WTC11 (cell line): Measurements from ENCODE around the gene DPP9. TPM values are rescaled to one million over a fixed set of nuclear protein-coding genes. Genes with fewer than 3 reads are reported as not detected.

ENCODE experiments used
- ATAC-seq: fragments of 200-7000 bp; cut with Tn5 transposase; 2 replicates; pipeline ENCODE4 v1.10.0; 2021; ENCODE audit warnings: mild to moderate bottlenecking, moderate library complexity
- CTCF ChIA-PET: fragments of 300-600 bp; sonication (Branson Sonifier 250); formaldehyde crosslinking; loops from one replicate; lab custom pipeline; 2021; ENCODE audit warnings: antibody characterized with exemption; lab: Charles Lee
- POLR2A ChIA-PET: fragments of 350-600 bp; sonication (Branson Sonifier 250); formaldehyde crosslinking; loops from one replicate; lab custom pipeline; 2021; ENCODE audit warnings: antibody characterized with exemption; lab: Charles Lee
- DNase-seq: peaks from one replicate; pipeline ENCODE4 v3.0.0; 2021; ENCODE audit warnings: low spot score
- H3K27ac Mint-ChIP-seq: 2 replicates; pipeline ENCODE4 v1.8.0; 2021; ENCODE audit warnings: mixed read lengths
- H3K27me3 Mint-ChIP-seq: 2 replicates; pipeline ENCODE4 v1.8.0; 2021; ENCODE audit warnings: low read depth, mild to moderate bottlenecking, moderate library complexity, mixed read lengths
- H3K36me3 Mint-ChIP-seq: 2 replicates; pipeline ENCODE4 v1.8.0; 2021; ENCODE audit warnings: mixed read lengths
- H3K4me1 Mint-ChIP-seq: 2 replicates; pipeline ENCODE4 v1.8.0; 2022; ENCODE audit warnings: mixed read lengths
- H3K4me3 Mint-ChIP-seq: 2 replicates; pipeline ENCODE4 v1.8.0; 2021; ENCODE audit warnings: mild to moderate bottlenecking, moderate library complexity, mixed read lengths
- H3K9me3 Mint-ChIP-seq: 2 replicates; pipeline ENCODE4 v1.8.0; 2021; ENCODE audit warnings: mixed read lengths
- EMX1 ChIP-seq: fragments of 250-450 bp; sonication (Bioruptor Pico); IDR thresholded peaks from 2 replicates; pipeline ENCODE4 v1.8.0; 2021; ENCODE audit warnings: mild to moderate bottlenecking
- ETV6 ChIP-seq: sonication (generic); formaldehyde crosslinking; IDR thresholded peaks from 2 replicates; pipeline ENCODE4 v1.8.1; 2022; ENCODE audit warnings: mild to moderate bottlenecking, missing genetic modification reagents
- FOXP1 ChIP-seq: sonication (generic); formaldehyde crosslinking; IDR thresholded peaks from 2 replicates; pipeline ENCODE4 v1.8.0; 2022; ENCODE audit warnings: missing genetic modification reagents, mild to moderate bottlenecking, moderate library complexity, borderline replicate concordance
- GTF2I ChIP-seq: fragments of 250-450 bp; sonication (Bioruptor Pico); conservative IDR thresholded peaks from 2 replicates; pipeline ENCODE4 v1.4.0; 2021; ENCODE audit warnings: mild to moderate bottlenecking
- KAT7 ChIP-seq: sonication (generic); formaldehyde crosslinking; IDR thresholded peaks from 2 replicates; pipeline ENCODE4 v1.8.1; 2023; ENCODE audit warnings: missing genetic modification reagents, mild to moderate bottlenecking, borderline replicate concordance
- MXD4 ChIP-seq: fragments of 250-450 bp; sonication (Bioruptor Pico); IDR thresholded peaks from 2 replicates; pipeline ENCODE4 v1.8.0; 2021; ENCODE audit warnings: mild to moderate bottlenecking, moderate library complexity, borderline replicate concordance
- TCF7 ChIP-seq: sonication (generic); formaldehyde crosslinking; IDR thresholded peaks from 2 replicates; pipeline ENCODE4 v1.8.0; 2022; ENCODE audit warnings: mild to moderate bottlenecking, low read depth, missing genetic modification reagents, moderate library complexity
- TEAD1 ChIP-seq: sonication (generic); formaldehyde crosslinking; IDR thresholded peaks from 2 replicates; pipeline ENCODE4 v1.8.0; 2022; ENCODE audit warnings: mild to moderate bottlenecking, missing genetic modification reagents
- ZBTB21 ChIP-seq: sonication (generic); formaldehyde crosslinking; IDR thresholded peaks from 2 replicates; pipeline ENCODE4 v1.8.1; 2023; ENCODE audit warnings: mild to moderate bottlenecking, missing genetic modification reagents, borderline replicate concordance
- ZNF232 ChIP-seq: sonication (generic); formaldehyde crosslinking; IDR thresholded peaks from 2 replicates; pipeline ENCODE4 v1.8.0; 2022; ENCODE audit warnings: mild to moderate bottlenecking, missing genetic modification reagents
- ZNF317 ChIP-seq: sonication (generic); formaldehyde crosslinking; IDR thresholded peaks from 2 replicates; pipeline ENCODE4 v1.8.1; 2023; ENCODE audit warnings: low read depth, mild to moderate bottlenecking, moderate library complexity, missing genetic modification reagents, borderline replicate concordance
- ZNF671 ChIP-seq: fragments of 250-450 bp; sonication (Bioruptor Pico); IDR thresholded peaks from 2 replicates; pipeline ENCODE4 v1.8.0; 2021; ENCODE audit warnings: mild to moderate bottlenecking
- total RNA-seq: library from RNA; stranded (reverse); gene quantifications from 3 replicates; pipeline ENCODE4 v1.2.3, GENCODE V29; 2021
- TF ChIP-seq, protein P1 (sequence below): fragments of 200-600 bp; IDR thresholded peaks from 2 replicates; pipeline ENCODE4 v1.8.0; 2022; ENCODE audit warnings: antibody characterized with exemption
- TF ChIP-seq, protein P2 (sequence below): sonication (generic); formaldehyde crosslinking; IDR thresholded peaks from 2 replicates; pipeline ENCODE4 v1.8.0; 2022; ENCODE audit warnings: mild to moderate bottlenecking, missing genetic modification reagents
- TF ChIP-seq, protein P3 (sequence below): sonication (generic); formaldehyde crosslinking; IDR thresholded peaks from 2 replicates; pipeline ENCODE4 v1.8.0; 2023; ENCODE audit warnings: mild to moderate bottlenecking, missing genetic modification reagents
- TF ChIP-seq, protein P4 (sequence below): sonication (generic); formaldehyde crosslinking; IDR thresholded peaks from 2 replicates; pipeline ENCODE4 v1.8.0; 2022; ENCODE audit warnings: missing genetic modification reagents
- TF ChIP-seq, protein P5 (sequence below): fragments of 250-450 bp; sonication (Bioruptor Pico); IDR thresholded peaks from 2 replicates; pipeline ENCODE4 v1.9.0; 2021; ENCODE audit warnings: moderate library complexity, mild to moderate bottlenecking, inconsistent platforms, borderline replicate concordance

DPP9 gene
- total RNA-seq, 1 experiment from 2014 or later, result 52.9 TPM

DNA sequence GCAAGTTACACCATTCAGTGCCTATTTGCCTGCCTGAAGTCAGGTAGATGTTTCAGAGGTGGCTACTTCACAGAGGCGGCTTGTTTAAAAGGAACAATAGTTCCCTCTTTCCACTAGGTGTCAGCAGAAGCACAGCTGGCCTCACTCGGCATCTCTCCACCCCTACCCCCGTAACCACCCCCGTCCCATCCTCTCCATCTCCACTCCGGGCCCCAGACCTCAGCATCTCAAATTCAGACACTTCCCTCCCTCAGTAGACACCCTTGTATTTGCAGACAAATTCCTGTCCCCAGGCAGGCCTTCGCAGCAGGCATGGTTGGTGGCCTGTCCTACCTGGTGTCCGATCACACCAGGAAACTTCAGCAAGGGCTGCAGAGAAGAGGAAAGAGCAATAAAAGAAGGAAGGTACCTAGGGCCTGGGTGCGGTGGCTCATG is 9.1 kb upstream of the DPP9 start:
- Mint-ChIP-seq H3K36me3 (no peaks in the 10 kb centered on the region), H3K9me3 (no peaks in the 10 kb centered on the region), H3K27me3 (peaks cover 2% of the 10 kb centered on the region), H3K4me1 (no peaks in the 10 kb centered on the region; the same call in 1 of the 2 replicates), H3K4me3 (peak overlapping the region; percentile 57), H3K27ac (no peak overlapping the region; the same call in 1 of the 2 replicates)
- ChIA-PET CTCF (interaction anchor here (0.7 to 6.9 kb wide), 13 partner anchors 10 to 97 kb away, joined by 3 to 150 read pairs (median 4); partner anchors contain the start of gene FEM1A), POLR2A (interaction anchor here (0.9 kb wide), 1 partner anchor 58 kb away, joined by 3 read pairs; no protein-coding TSS in a partner anchor)
- TF ChIP-seq EMX1, result no peak
- no peak for TF ChIP-seq ZNF671 (CRISPR knock-in tag)
- TF ChIP-seq, protein P1, sequence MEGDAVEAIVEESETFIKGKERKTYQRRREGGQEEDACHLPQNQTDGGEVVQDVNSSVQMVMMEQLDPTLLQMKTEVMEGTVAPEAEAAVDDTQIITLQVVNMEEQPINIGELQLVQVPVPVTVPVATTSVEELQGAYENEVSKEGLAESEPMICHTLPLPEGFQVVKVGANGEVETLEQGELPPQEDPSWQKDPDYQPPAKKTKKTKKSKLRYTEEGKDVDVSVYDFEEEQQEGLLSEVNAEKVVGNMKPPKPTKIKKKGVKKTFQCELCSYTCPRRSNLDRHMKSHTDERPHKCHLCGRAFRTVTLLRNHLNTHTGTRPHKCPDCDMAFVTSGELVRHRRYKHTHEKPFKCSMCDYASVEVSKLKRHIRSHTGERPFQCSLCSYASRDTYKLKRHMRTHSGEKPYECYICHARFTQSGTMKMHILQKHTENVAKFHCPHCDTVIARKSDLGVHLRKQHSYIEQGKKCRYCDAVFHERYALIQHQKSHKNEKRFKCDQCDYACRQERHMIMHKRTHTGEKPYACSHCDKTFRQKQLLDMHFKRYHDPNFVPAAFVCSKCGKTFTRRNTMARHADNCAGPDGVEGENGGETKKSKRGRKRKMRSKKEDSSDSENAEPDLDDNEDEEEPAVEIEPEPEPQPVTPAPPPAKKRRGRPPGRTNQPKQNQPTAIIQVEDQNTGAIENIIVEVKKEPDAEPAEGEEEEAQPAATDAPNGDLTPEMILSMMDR, result peak; percentile 55; the same call in 1 of the 2 replicates
- DNase-seq, result peak; percentile 74
- peak; percentile 93 for ATAC-seq

DNA sequence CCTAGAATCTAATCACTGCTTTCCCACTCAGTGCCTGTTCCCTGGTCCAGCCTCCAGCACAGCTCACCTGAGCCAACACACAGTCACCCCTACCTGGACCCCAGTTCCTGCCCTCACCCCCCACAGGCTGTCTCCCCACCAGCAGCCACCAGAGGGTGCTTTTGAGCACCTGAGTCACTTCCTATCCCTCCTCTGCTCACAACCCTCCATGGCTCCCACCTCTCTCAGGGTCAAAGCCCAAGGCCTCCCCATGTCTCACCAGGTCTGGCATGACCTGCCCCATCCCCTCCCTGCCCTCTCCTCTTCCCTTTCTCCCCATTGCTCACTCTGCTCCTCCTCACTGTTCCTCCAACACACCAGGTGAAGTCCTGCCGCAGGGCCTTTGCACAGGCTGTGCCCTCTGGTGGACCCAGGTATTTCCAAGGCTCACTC is 7.1 kb upstream of the DPP9 start:
- no peaks in the 10 kb centered on the region for H3K36me3 Mint-ChIP-seq
- ChIA-PET CTCF (interaction anchor here (0.6 to 6.9 kb wide), 12 partner anchors 39 to 317 kb away, joined by 3 to 150 read pairs (median 4); partner anchors contain the start of gene FEM1A), POLR2A (no interaction called here)
- no peaks in the 10 kb centered on the region for H3K9me3 Mint-ChIP-seq
- no peaks in the 10 kb centered on the region; the same call in 1 of the 2 replicates for H3K4me1 Mint-ChIP-seq
- no peak overlapping the region for H3K4me3 Mint-ChIP-seq
- DNase-seq (peak; percentile 81), ATAC-seq (peak; percentile 64)
- TF ChIP-seq MXD4 (CRISPR knock-in tag), result 0 out of 2 replicates have a peak, but pooled peaks have one; percentile 59
- no peak for TF ChIP-seq ZNF232 (CRISPR knock-in tag)
- TF ChIP-seq, protein P1, result peak; percentile 61
- TF ChIP-seq, protein P2, sequence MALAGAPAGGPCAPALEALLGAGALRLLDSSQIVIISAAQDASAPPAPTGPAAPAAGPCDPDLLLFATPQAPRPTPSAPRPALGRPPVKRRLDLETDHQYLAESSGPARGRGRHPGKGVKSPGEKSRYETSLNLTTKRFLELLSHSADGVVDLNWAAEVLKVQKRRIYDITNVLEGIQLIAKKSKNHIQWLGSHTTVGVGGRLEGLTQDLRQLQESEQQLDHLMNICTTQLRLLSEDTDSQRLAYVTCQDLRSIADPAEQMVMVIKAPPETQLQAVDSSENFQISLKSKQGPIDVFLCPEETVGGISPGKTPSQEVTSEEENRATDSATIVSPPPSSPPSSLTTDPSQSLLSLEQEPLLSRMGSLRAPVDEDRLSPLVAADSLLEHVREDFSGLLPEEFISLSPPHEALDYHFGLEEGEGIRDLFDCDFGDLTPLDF (CRISPR knock-in tag), result no peak
- peak; percentile 99 for TF ChIP-seq GTF2I (CRISPR knock-in tag)
- H3K27ac Mint-ChIP-seq, result no peak overlapping the region
- peaks cover 2% of the 10 kb centered on the region for H3K27me3 Mint-ChIP-seq

DNA sequence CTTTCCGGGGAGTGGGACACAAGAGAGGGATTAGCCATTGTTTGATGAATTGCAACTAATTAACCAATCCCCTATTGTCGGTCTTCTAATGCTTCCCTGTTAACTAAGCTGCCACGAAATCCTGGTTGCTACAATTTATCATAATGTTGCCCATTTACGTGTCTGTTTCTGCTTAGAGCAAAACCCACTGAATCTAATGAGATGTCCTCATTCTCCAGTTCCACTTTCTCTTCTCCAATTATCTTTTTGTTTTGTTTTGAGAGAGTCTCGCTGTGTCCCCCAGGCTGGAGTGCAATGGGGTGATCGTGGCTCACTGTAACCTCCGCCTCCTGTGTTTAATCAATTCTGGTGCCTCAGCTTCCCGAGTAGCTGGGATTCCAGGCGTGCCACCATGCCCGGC is 5.2 kb upstream of the DPP9 start:
- Mint-ChIP-seq H3K4me1 (no peaks in the 10 kb centered on the region; the same call in 1 of the 2 replicates), H3K4me3 (no peak overlapping the region), H3K27ac (no peak overlapping the region), H3K27me3 (peaks cover 2% of the 10 kb centered on the region), H3K36me3 (no peaks in the 10 kb centered on the region), H3K9me3 (no peaks in the 10 kb centered on the region)
- POLR2A ChIA-PET, result no interaction called here
- CTCF ChIA-PET, result interaction anchor here (1.8 to 6.9 kb wide), 3 partner anchors 40 to 80 kb away, joined by 5 to 150 read pairs (median 10); partner anchors contain the start of gene FEM1A
- DNase-seq, result no peak
- ATAC-seq, result no peak
- no peak for TF ChIP-seq ZBTB21 (CRISPR knock-in tag)
- no peak for TF ChIP-seq TEAD1 (CRISPR knock-in tag)
- no peak for TF ChIP-seq TCF7 (CRISPR knock-in tag)
- TF ChIP-seq, protein P2 (CRISPR knock-in tag), result no peak
- TF ChIP-seq ZNF317, result no peak
- TF ChIP-seq, protein P3, sequence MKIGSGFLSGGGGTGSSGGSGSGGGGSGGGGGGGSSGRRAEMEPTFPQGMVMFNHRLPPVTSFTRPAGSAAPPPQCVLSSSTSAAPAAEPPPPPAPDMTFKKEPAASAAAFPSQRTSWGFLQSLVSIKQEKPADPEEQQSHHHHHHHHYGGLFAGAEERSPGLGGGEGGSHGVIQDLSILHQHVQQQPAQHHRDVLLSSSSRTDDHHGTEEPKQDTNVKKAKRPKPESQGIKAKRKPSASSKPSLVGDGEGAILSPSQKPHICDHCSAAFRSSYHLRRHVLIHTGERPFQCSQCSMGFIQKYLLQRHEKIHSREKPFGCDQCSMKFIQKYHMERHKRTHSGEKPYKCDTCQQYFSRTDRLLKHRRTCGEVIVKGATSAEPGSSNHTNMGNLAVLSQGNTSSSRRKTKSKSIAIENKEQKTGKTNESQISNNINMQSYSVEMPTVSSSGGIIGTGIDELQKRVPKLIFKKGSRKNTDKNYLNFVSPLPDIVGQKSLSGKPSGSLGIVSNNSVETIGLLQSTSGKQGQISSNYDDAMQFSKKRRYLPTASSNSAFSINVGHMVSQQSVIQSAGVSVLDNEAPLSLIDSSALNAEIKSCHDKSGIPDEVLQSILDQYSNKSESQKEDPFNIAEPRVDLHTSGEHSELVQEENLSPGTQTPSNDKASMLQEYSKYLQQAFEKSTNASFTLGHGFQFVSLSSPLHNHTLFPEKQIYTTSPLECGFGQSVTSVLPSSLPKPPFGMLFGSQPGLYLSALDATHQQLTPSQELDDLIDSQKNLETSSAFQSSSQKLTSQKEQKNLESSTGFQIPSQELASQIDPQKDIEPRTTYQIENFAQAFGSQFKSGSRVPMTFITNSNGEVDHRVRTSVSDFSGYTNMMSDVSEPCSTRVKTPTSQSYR (CRISPR knock-in tag), result no peak
- no peak for TF ChIP-seq FOXP1
- TF ChIP-seq KAT7 (CRISPR knock-in tag), result no peak
- TF ChIP-seq, protein P4, sequence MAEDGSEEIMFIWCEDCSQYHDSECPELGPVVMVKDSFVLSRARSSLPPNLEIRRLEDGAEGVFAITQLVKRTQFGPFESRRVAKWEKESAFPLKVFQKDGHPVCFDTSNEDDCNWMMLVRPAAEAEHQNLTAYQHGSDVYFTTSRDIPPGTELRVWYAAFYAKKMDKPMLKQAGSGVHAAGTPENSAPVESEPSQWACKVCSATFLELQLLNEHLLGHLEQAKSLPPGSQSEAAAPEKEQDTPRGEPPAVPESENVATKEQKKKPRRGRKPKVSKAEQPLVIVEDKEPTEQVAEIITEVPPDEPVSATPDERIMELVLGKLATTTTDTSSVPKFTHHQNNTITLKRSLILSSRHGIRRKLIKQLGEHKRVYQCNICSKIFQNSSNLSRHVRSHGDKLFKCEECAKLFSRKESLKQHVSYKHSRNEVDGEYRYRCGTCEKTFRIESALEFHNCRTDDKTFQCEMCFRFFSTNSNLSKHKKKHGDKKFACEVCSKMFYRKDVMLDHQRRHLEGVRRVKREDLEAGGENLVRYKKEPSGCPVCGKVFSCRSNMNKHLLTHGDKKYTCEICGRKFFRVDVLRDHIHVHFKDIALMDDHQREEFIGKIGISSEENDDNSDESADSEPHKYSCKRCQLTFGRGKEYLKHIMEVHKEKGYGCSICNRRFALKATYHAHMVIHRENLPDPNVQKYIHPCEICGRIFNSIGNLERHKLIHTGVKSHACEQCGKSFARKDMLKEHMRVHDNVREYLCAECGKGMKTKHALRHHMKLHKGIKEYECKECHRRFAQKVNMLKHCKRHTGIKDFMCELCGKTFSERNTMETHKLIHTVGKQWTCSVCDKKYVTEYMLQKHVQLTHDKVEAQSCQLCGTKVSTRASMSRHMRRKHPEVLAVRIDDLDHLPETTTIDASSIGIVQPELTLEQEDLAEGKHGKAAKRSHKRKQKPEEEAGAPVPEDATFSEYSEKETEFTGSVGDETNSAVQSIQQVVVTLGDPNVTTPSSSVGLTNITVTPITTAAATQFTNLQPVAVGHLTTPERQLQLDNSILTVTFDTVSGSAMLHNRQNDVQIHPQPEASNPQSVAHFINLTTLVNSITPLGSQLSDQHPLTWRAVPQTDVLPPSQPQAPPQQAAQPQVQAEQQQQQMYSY (CRISPR knock-in tag), result no peak
- TF ChIP-seq, protein P5, sequence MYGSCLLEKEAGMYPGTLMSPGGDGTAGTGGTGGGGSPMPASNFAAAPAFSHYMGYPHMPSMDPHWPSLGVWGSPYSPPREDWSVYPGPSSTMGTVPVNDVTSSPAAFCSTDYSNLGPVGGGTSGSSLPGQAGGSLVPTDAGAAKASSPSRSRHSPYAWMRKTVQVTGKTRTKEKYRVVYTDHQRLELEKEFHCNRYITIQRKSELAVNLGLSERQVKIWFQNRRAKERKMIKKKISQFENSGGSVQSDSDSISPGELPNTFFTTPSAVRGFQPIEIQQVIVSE (CRISPR knock-in tag), result no peak
- no peak for TF ChIP-seq ETV6 (CRISPR knock-in tag)
